ENCODE measurements around the gene RPS27L.

Gene RPS27L

DNA sequence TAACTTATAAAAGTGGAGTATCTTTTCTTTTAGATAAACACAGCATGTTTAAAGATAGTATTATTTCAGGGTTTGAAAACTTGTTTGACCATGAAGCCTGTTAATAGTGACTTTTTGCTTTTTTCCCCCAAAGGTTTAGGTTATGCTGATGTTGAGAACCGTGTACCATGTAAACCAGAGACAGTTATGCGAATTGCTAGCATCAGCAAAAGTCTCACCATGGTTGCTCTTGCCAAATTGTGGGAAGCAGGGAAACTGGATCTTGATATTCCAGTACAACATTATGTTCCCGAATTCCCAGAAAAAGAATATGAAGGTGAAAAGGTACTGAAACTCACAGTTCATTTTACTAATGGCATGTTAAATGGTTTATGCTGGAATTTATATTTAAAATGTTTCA lies 30.6 kb downstream of the RPS27L start:
- no peak for DNase-seq (ENCODE audit: extremely low read depth, low read depth)
- TF ChIP-seq, protein P1, sequence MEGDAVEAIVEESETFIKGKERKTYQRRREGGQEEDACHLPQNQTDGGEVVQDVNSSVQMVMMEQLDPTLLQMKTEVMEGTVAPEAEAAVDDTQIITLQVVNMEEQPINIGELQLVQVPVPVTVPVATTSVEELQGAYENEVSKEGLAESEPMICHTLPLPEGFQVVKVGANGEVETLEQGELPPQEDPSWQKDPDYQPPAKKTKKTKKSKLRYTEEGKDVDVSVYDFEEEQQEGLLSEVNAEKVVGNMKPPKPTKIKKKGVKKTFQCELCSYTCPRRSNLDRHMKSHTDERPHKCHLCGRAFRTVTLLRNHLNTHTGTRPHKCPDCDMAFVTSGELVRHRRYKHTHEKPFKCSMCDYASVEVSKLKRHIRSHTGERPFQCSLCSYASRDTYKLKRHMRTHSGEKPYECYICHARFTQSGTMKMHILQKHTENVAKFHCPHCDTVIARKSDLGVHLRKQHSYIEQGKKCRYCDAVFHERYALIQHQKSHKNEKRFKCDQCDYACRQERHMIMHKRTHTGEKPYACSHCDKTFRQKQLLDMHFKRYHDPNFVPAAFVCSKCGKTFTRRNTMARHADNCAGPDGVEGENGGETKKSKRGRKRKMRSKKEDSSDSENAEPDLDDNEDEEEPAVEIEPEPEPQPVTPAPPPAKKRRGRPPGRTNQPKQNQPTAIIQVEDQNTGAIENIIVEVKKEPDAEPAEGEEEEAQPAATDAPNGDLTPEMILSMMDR (IDR thresholded peaks at IDR 0.05; ENCODE audit: low read depth, low read length, missing control alignments): no peak
- H3K4me3 ChIP-seq (replicated peaks; ENCODE audit: low read depth, low read length): no peak overlapping the region

DNA sequence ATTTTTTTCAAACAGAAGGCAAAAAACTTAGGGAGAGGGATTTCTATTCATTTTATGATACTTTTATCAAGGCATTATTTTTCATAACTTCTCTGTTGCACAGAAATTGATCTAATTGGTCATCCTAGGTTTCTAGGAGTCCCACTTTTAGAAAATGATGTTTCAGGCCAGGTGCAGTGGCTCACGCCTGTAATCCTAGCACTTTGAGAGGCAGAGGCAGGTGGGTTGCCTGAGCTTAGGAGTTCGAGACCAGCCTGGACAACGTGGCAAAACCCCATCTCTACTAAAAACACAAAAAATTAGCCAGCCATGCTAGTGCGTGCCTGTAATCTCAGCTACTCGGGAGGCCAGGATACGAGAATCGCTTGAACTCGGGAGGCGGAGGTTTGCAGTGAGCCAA lies 32.8 kb downstream of the RPS27L start:
- no peak for DNase-seq (ENCODE audit: extremely low read depth, low read depth)
- no peak overlapping the region for H3K4me3 ChIP-seq (replicated peaks; ENCODE audit: low read depth, low read length)
- TF ChIP-seq, protein P1 (IDR thresholded peaks at IDR 0.05; ENCODE audit: low read depth, low read length, missing control alignments): no peak

DNA sequence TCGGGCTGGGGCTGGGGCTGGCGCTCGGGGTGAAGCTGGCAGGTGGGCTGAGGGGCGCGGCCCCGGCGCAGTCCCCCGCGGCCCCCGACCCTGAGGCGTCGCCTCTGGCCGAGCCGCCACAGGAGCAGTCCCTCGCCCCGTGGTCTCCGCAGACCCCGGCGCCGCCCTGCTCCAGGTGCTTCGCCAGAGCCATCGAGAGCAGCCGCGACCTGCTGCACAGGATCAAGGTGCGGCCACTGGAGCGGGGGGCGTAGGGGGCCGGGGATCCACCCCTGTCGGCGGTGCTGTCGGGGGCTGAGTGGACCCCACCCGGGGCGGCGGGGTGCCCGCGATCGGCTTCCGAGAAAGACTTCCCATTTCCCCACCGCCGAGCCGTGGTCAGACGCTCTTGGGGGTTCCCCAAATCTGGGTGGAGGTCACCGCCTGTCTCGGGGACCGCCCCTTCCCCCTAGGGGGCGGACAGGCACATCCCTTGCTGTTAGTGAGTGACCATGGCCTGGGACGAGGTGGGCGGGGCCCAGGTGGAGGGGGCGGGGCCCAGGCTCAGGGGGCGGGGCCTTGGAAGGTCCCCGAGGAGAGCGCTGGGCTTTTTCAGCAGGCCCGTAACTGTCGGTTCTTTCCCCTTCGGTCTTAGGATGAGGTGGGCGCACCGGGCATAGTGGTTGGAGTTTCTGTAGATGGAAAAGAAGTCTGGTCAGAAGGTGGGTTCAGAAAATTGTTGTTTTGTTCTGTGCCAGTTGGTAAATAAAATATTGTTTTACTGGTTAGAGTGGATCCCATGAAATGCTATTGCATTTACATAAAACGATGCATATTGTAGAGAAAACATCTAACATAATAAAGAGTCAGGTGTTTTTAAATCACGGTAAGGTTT lies 35.0 kb downstream of the RPS27L start:
- TF ChIP-seq, protein P1 (IDR thresholded peaks at IDR 0.05; ENCODE audit: low read depth, low read length, missing control alignments): no peak
- no peak for DNase-seq (ENCODE audit: extremely low read depth, low read depth)

DNA sequence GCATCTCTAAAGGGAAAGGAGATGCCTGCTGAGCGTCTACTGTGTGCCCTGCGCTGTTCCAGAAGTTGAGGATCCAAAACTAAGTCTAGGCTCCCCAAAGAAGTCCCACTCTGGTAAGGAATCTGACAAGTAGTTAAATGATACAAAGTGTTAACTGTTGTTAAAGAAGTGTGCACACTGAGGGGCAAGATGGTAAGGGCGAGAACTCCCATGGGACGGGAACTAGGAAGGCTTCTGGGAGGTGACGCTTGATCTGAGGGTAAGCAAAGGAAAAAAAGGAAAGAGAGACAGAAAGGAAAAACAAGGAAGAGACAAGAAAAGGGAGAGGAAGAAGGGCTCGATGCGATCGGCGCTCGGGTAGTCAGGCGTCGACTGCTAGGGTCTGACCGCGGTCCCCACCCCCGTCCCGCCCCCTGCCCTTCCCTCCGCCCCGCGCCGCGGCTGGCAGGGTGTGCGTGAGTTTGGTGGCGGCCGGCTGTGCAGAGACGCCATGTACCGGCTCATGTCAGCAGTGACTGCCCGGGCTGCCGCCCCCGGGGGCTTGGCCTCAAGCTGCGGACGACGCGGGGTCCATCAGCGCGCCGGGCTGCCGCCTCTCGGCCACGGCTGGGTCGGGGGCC lies 35.8 kb downstream of the RPS27L start, which contains the start of gene LACTB:
LACTB (plus strand) TSS at position 480 of the 620 bp plus-strand sequence; CDS start at position 491, 11 bp downstream.
- TF ChIP-seq, protein P1 (IDR thresholded peaks at IDR 0.05; ENCODE audit: low read depth, low read length, missing control alignments): no peak
- peak; percentile 45 for DNase-seq (ENCODE audit: extremely low read depth, low read depth)
- peak within 1 kb of the TSS; percentile 79 for H3K4me3 ChIP-seq (replicated peaks; ENCODE audit: low read depth, low read length)

More for the DNA sequence above, 35.0 kb downstream of the RPS27L start:
- peak overlapping the region; percentile 79 for H3K4me3 ChIP-seq (replicated peaks; ENCODE audit: low read depth, low read length)

DNA sequence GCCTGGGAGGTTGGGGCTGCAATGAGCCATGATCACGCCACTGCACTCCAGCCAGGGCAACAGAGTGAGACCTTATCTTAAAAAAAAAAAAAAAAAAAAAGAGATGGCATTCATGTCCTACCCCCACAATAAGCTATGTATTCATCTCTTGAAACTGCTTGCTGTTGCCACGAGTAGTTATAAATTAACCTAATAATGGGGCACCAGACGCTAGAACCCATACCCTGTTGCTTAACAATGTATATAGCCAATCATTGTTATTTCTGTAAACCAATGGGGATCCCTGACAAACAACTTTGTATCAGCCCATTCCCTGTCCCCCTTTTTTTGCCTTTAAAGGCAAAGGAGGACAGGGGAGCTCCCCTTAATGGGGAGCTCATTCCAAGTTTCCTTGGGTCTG lies 38.4 kb downstream of the RPS27L start:
- no peak overlapping the region for H3K4me3 ChIP-seq (replicated peaks; ENCODE audit: low read depth, low read length)
- no peak for DNase-seq (ENCODE audit: extremely low read depth, low read depth)
- TF ChIP-seq, protein P1 (IDR thresholded peaks at IDR 0.05; ENCODE audit: low read depth, low read length, missing control alignments): no peak

DNA sequence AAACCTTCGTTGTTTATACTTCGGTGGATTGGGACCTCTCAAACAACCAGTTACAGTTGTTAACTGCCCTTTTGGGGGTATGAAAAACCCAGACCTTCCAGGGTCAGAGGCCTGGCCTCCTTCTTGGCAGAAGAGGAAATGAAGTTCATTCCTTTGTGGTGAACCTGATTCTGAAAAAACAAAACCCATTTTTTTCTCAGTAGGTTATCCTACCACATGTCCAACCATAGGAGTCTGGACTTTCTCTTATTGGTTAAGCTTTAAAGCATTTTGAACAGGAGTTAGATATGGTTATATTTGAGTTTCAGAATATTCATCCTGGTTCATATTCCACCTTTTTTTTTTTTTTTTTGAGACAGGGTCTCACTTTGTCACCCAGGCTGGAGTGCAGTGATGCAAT lies 42.8 kb downstream of the RPS27L start:
- H3K4me3 ChIP-seq (replicated peaks; ENCODE audit: low read depth, low read length): no peak overlapping the region
- TF ChIP-seq, protein P1 (IDR thresholded peaks at IDR 0.05; ENCODE audit: low read depth, low read length, missing control alignments): no peak
- DNase-seq (ENCODE audit: extremely low read depth, low read depth): no peak

Data from HFF-Myc (cell line).